ENCODE results near the gene TBX3.
"Not testable (repeated sequence)": the region's sequence is repeated elsewhere in the genome, so short reads cannot be mapped to it uniquely, and the experiment has no call there.

TBX3 gene

GRCh38 chr12:114684098-114684869 lies at the start of gene TBX3:
Gene TBX3, minus strand, starts transcription at chr12:114684175. Its CDS starts 975 bp downstream, at chr12:114683200.
- DNase-seq = peak; percentile 42

- DNase-seq = no peak
Observed at GRCh38 chr12:114732426-114733030, 48.6 kb upstream of the TBX3 start.

- DNase-seq = no peak
Observed at GRCh38 chr12:114729731-114730130, 45.8 kb upstream of the TBX3 start.

GRCh38 chr12:114726092-114726710 lies 42.2 kb upstream of the TBX3 start:
- DNase-seq = no peak

- DNase-seq = not testable (repeated sequence)
Observed at GRCh38 chr12:114722176-114722575, 38.2 kb upstream of the TBX3 start.

- DNase-seq = no peak
Observed at GRCh38 chr12:114721266-114721665, 37.3 kb upstream of the TBX3 start.

- DNase-seq = no peak
Observed at GRCh38 chr12:114713466-114714215, 29.7 kb upstream of the TBX3 start.

GRCh38 chr12:114711689-114712152 lies 27.7 kb upstream of the TBX3 start:
- DNase-seq = no peak

GRCh38 chr12:114710151-114710550 lies 26.2 kb upstream of the TBX3 start:
- no peak for DNase-seq

GRCh38 chr12:114709112-114709511 lies 25.1 kb upstream of the TBX3 start:
- no peak for DNase-seq

GRCh38 chr12:114708598-114708997 lies 24.6 kb upstream of the TBX3 start:
- not testable (repeated sequence) for DNase-seq

- DNase-seq = no peak
Observed at GRCh38 chr12:114704096-114704495, 20.1 kb upstream of the TBX3 start.

GRCh38 chr12:114703060-114703493 lies 19.1 kb upstream of the TBX3 start:
- DNase-seq = no peak

- no peak for DNase-seq
Observed at GRCh38 chr12:114702462-114702861, 18.5 kb upstream of the TBX3 start.

GRCh38 chr12:114701553-114701952 lies 17.6 kb upstream of the TBX3 start:
- no peak for DNase-seq

GRCh38 chr12:114701104-114701414 lies 17.1 kb upstream of the TBX3 start:
- no peak for DNase-seq

GRCh38 chr12:114700392-114701103 lies 16.6 kb upstream of the TBX3 start:
- DNase-seq = no peak

- no peak for DNase-seq
Observed at GRCh38 chr12:114698566-114699163, 14.7 kb upstream of the TBX3 start.

- DNase-seq = no peak
Observed at GRCh38 chr12:114697741-114698565, 14.0 kb upstream of the TBX3 start.

GRCh38 chr12:114697243-114697716 lies 13.3 kb upstream of the TBX3 start:
- no peak for DNase-seq

Data from NCI-H2171 (cell line).